Left lung (tissue), 10 donors: Measurements from ENCODE around the gene HSD11B2. TPM values are rescaled to one million over a fixed set of nuclear protein-coding genes. Genes with fewer than 3 reads are reported as not detected.

Source experiments
- ATAC-seq: fragments of 200-7000 bp; cut with Tn5 transposase; one replicate; pipeline ENCODE4 v1.9.1; 2020; ENCODE audit warnings: moderate library complexity
- DNase-seq, 4 donors: peaks; one replicate each; pipeline ENCODE4 v3.0.0-alpha.2; 2013 to 2020
- H3K27ac ChIP-seq, 2 donors: fragments of 200-600 bp; sonication (generic) in 1 of 2; one replicate each; pipeline versions ENCODE4 v1.5.0 to v1.8.0; 2020 to 2021
- H3K27me3 ChIP-seq, 2 donors: fragments of 200-600 bp; sonication (generic) in 1 of 2; one replicate each; pipeline versions ENCODE4 v1.5.0 to v1.8.0; 2020 to 2021
- H3K36me3 ChIP-seq, 2 donors: fragments of 200-600 bp; sonication (generic) in 1 of 2; one replicate each; pipeline versions ENCODE4 v1.5.0 to v1.8.0; 2020 to 2021
- H3K4me1 ChIP-seq, 2 donors: fragments of 200-600 bp; one replicate each; pipeline ENCODE4 v1.8.0; 2021
- H3K4me3 ChIP-seq, 2 donors: fragments of 200-600 bp; sonication (generic) in 1 of 2; one replicate each; pipeline versions ENCODE4 v1.5.0 to v1.8.0; 2020 to 2021; ENCODE audit warnings: mild to moderate bottlenecking in 1 of 2
- H3K9me3 ChIP-seq, 2 donors: fragments of 200-600 bp; sonication (generic) in 1 of 2; one replicate each; pipeline versions ENCODE4 v1.5.0 to v1.8.0; 2020 to 2021
- intact Hi-C, 2 donors: fragments of 100-400 bp; cut with DNase I; formaldehyde crosslinking; loops; one replicate each; pipeline versions ENCODE4 v1.11.2 to v1.14.2; 2022
- polyA plus RNA-seq, 6 donors: library from polyadenylated mRNA; unstranded; fragments of 120-200 nt; gene quantifications; one replicate each; pipeline ENCODE4 v1.2.1, GENCODE V29; 2013; ENCODE audit not compliant: insufficient read length in 6 of 6
- total RNA-seq, 2 donors: library from RNA; stranded (reverse); fragmentation: NEBNext Ultra II Directional; extraction: Animal tissue kit (Norgen Biotek cat#: 25700); gene quantifications; one replicate each; pipeline ENCODE4 v1.2.1, GENCODE V29; 2021
- TF ChIP-seq, protein P1 (sequence below), 2 donors: fragments of 200-600 bp; sonication (generic) in 1 of 2; IDR thresholded peaks; one replicate each; pipeline versions ENCODE4 v1.5.0 to v1.8.0; 2021; ENCODE audit warnings: antibody characterized with exemption in 2 of 2
- donor health status: DM: no; HTN: yes; CAD: no.
- donor health status: DM: no; HTN: no; CAD: no.

Gene HSD11B2
- total and polyA plus RNA-seq, 8 donors: 2.5 to 81.1 (median 54.7) TPM

GRCh38 chr16:67456391-67457081, 25.6 kb downstream of the HSD11B2 start:
- ATAC-seq: no peak
- no peak overlapping the region for H3K27ac ChIP-seq
- peak in 1 of 4 donors; percentile 57 for DNase-seq
- H3K36me3 ChIP-seq: peaks cover 0 to 58% of the 10 kb centered on the region in 2 donors
- no peaks in the 10 kb centered on the region for H3K27me3 ChIP-seq
- no peaks in the 10 kb centered on the region for H3K9me3 ChIP-seq
- H3K4me1 ChIP-seq: peaks cover 52 to 74% of the 10 kb centered on the region in 2 donors
- no peak overlapping the region for H3K4me3 ChIP-seq
- intact Hi-C loops: no loop called here
- TF ChIP-seq, protein P1, sequence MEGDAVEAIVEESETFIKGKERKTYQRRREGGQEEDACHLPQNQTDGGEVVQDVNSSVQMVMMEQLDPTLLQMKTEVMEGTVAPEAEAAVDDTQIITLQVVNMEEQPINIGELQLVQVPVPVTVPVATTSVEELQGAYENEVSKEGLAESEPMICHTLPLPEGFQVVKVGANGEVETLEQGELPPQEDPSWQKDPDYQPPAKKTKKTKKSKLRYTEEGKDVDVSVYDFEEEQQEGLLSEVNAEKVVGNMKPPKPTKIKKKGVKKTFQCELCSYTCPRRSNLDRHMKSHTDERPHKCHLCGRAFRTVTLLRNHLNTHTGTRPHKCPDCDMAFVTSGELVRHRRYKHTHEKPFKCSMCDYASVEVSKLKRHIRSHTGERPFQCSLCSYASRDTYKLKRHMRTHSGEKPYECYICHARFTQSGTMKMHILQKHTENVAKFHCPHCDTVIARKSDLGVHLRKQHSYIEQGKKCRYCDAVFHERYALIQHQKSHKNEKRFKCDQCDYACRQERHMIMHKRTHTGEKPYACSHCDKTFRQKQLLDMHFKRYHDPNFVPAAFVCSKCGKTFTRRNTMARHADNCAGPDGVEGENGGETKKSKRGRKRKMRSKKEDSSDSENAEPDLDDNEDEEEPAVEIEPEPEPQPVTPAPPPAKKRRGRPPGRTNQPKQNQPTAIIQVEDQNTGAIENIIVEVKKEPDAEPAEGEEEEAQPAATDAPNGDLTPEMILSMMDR (IDR thresholded peaks at IDR 0.05): peak; percentile 21 to 25

DNA sequence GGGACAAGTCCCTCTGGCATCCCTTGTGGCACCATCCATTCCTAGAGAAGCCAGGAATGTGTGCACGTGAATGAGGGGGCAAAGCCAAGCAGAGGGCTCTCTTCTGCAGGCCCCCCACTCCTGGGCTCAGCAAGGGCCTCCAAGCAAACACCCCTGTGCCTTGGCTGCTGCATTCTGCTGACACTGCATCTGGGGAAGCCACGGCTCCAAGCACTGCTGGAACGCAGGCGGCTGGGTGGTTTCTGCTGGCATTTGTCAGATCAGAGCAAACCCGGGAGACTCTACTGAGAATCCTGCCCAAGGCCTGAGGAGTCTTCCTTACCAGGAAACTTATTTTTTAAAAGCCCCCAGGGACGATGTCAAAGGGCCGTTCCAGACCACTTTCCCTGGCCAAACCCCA, 26.7 kb downstream of the HSD11B2 start:
- H3K36me3 ChIP-seq: peaks cover 0 to 47% of the 10 kb centered on the region in 2 donors
- peaks cover 41 to 74% of the 10 kb centered on the region in 2 donors for H3K4me1 ChIP-seq
- no peak overlapping the region for H3K4me3 ChIP-seq
- intact Hi-C loops: no loop called here
- DNase-seq (no peak), ATAC-seq (no peak)
- no peaks in the 10 kb centered on the region for H3K27me3 ChIP-seq
- TF ChIP-seq, protein P1 (IDR thresholded peaks at IDR 0.05): no peak
- peak overlapping the region; percentile 71 to 75 for H3K27ac ChIP-seq
- H3K9me3 ChIP-seq: no peaks in the 10 kb centered on the region

DNA sequence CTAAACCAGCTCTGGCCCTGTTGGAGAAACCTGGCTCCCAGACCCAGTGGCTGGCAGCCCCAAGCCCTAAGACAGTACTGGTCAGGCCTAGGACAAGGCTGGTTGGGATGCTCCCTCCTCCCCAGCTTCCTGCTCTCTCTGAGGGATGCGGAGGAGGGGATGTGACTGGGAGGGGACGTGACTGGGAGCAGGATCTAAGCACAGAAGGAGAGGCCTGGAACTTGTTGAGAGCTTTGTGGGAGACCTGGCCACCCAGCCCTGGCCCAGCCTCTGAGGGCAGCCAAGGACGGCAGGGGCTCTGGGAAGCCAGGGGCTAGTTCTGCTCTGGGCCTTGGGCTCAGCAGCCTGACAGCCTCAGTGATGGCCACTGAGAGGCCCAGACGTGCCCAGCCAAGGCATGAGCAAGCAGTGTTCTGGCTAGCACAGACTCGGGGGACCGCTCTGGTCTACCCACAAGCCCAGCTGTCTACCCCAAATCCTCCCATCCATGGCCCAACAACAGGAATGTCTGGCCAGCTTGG, 27.3 kb downstream of the HSD11B2 start:
- H3K27ac ChIP-seq: peak overlapping the region; percentile 71 to 75
- peaks cover 40 to 78% of the 10 kb centered on the region in 2 donors for H3K4me1 ChIP-seq
- intact Hi-C loops: no loop called here
- ATAC-seq (no peak), DNase-seq (no peak)
- H3K4me3 ChIP-seq: no peak overlapping the region
- H3K36me3 ChIP-seq: peaks cover 0 to 41% of the 10 kb centered on the region in 2 donors
- TF ChIP-seq, protein P1 (IDR thresholded peaks at IDR 0.05): no peak
- H3K9me3 ChIP-seq: no peaks in the 10 kb centered on the region
- no peaks in the 10 kb centered on the region for H3K27me3 ChIP-seq

DNA sequence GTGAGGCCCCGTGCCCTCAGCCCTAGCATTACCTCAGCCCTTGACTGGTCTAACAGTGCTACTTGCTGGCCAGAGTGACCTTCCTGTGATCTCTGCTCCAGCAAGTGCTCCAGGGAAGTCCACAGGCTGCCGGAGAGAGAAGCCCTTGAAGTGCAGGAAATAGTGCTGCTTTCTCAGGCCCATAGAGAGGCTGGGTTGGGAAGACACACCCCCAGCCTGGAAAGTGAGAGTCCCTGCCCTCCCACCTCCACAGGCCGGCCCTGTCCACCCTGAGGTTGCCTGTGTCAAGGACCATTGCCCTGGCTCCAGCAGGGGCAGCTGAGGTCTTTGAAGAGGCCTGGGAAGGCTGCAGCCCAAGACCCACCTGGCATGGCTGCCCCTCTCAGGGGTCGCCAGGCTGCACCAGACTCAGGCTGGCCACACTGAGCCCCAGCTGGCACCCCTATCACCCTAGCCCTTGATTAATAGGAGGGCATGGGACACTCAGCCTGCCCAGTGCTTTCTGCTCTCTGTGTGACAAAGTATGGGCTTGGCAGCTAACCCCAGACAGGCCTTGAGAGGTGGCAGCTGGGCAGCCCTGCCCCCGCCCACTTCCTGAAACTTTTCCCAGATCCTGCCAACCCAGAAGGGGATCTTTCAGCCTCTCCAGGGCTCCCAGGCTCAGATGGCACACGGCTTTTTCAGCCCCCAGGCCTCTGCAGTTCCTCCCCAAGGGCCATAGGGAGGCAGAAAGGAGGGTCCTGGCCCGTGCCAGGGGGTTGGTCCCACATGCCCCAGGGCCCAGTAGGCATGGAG, 28.3 kb downstream of the HSD11B2 start:
- intact Hi-C loops: no loop called here
- peak; percentile 79 for ATAC-seq
- peak in 1 of 4 donors; percentile 65 for DNase-seq
- Histone ChIP-seq H3K27ac (peak overlapping the region; percentile 71 to 75), H3K27me3 (no peaks in the 10 kb centered on the region), H3K9me3 (no peaks in the 10 kb centered on the region), H3K36me3 (peaks cover 0 to 36% of the 10 kb centered on the region in 2 donors), H3K4me3 (no peak overlapping the region), H3K4me1 (peaks cover 40 to 84% of the 10 kb centered on the region in 2 donors)
- TF ChIP-seq, protein P1 (IDR thresholded peaks at IDR 0.05): no peak

DNA sequence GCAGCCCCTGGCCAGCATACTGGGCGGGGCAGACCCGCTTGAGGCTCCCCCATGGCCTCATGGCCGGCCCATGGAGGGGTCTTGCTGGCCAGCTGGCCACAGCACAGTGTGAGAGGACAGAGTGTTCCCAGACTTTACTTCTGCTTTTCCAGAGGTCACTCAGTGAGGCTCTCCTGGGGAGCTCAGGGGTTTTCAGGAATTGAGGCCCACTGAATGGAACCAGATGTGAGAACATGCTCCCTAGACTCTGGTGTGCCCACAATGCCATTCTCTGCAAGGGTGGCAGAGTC, 28.9 kb downstream of the HSD11B2 start:
- DNase-seq (no peak), ATAC-seq (no peak)
- peaks cover 40 to 84% of the 10 kb centered on the region in 2 donors for H3K4me1 ChIP-seq
- H3K9me3 ChIP-seq: no peaks in the 10 kb centered on the region
- TF ChIP-seq, protein P1 (IDR thresholded peaks at IDR 0.05): no peak
- intact Hi-C loops: no loop called here
- peaks cover 0 to 37% of the 10 kb centered on the region in 2 donors for H3K36me3 ChIP-seq
- H3K27me3 ChIP-seq: no peaks in the 10 kb centered on the region
- H3K4me3 ChIP-seq: no peak overlapping the region
- peak overlapping the region; percentile 71 to 75 for H3K27ac ChIP-seq
